GM18511 (cell line): ENCODE results near the gene SIAH3.

ENCODE experiments used
- ATAC-seq: cut with Tn5 transposase; IDR thresholded peaks from one replicate; pipeline ENCODE4 v1.9.1; 2021; ENCODE audit warnings: mild to moderate bottlenecking, moderate library complexity; ENCODE audit not compliant: unreplicated experiment

Gene SIAH3

DNA sequence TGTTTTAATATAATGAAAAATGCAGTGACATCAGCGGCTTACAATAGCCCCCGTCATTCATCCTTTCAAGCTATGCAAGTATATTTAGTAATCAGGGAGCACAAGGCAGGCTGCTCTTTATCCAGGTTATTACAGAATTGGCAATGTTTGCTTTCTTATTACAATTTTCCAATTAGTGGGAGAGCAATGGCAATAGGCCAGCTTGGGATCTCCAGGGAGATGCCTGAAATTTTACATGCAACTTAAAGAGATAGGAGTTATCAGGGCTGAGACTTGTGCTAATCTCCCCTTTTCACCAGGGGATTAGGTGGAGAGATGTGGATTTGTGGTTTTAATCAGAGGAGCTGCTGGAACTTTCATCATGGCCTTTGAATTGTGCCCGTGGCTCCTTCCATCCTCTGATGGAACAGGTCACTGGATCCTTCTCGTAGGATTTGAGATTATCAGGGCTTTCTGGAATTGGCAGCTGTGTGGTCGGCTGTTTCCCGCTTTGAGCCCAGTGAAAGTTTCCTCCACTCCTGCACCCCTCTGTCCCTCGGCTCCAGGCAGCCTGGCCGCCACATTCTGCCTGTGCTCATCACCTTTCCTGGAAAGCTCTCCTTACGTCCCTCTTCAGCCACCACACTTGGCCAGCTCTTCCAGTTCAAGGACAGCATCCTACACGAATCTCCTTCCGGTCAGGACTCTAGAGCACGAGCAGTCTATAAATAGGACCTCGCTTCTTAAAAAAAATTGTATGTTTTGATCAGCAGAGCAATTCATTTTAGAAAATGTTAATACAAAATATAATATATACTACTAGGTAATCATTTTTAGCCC lies 102.4 kb downstream of the SIAH3 start:
- ATAC-seq: no peak

DNA sequence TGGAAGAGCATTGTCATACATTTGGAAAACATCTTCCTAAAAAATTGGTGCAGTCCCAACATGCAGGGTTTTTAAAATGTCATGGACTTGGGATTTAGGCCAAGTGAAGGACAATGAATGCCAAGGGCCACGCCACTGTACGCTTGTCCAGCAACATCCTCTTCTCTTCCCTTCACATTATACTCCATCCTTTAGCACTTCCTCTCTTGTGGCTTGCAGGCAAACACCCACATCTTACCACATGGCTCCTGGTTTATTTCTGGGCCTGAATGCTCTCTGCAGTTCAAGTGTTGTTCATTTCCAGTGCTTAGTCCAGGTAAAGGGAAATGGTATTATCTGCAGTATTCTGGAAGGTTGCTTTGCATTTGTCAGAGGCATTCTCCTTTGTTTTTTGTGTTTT lies 104.5 kb downstream of the SIAH3 start:
- ATAC-seq: no peak

GRCh38 chr13:45744979-45745378 lies 106.6 kb downstream of the SIAH3 start:
- ATAC-seq: no peak

- ATAC-seq: no peak
Observed at GRCh38 chr13:45742985-45743384, 108.6 kb downstream of the SIAH3 start.

GRCh38 chr13:45737571-45738017 lies 114.0 kb downstream of the SIAH3 start:
- no peak for ATAC-seq

- ATAC-seq: no peak
Observed at GRCh38 chr13:45733361-45733760, 118.2 kb downstream of the SIAH3 start.

- ATAC-seq: no peak
Observed at GRCh38 chr13:45732916-45733315, 118.6 kb downstream of the SIAH3 start.

DNA sequence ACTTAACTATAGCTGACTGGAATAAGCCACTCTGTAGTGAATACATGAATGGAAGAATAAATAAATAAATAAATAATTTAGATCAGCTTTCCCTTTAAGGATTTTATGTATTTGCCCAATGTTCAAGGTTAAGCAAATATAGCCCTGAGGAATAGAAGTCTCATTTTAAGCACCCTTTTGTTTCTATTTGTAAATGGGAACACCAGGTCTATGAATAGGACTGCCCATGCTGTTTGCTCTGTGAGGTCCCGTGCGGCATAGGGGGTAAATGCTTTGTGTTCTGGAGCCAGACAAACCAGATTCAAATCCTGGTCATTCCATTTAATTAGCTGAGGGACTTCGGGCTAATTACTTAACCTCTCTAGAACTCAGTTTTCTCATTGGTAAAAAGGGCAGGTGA lies 120.1 kb downstream of the SIAH3 start:
- no peak for ATAC-seq

GRCh38 chr13:45728759-45729158 lies 122.8 kb downstream of the SIAH3 start:
- ATAC-seq: no peak
